Upper lobe of right lung (tissue), 1 donor: ENCODE data around the gene CFAP99. TPM values are rescaled to one million over a fixed set of nuclear protein-coding genes. Genes with fewer than 3 reads are reported as not detected.

Experiments
- ATAC-seq: fragments of 200-7000 bp; cut with Tn5 transposase; one replicate; pipeline ENCODE4 v1.9.1; 2020; ENCODE audit warnings: mild to moderate bottlenecking, moderate library complexity
- DNase-seq: peaks from one replicate; pipeline ENCODE4 v3.0.0-alpha.2; 2020
- H3K27ac ChIP-seq: fragments of 200-600 bp; one replicate; pipeline ENCODE4 v1.8.0; 2022
- H3K27me3 ChIP-seq: fragments of 200-600 bp; one replicate; pipeline ENCODE4 v1.8.0; 2022; ENCODE audit warnings: mild to moderate bottlenecking
- H3K36me3 ChIP-seq: fragments of 200-600 bp; one replicate; pipeline ENCODE4 v1.8.0; 2022
- H3K4me1 ChIP-seq: fragments of 200-600 bp; one replicate; pipeline ENCODE4 v1.8.0; 2022
- H3K4me3 ChIP-seq: fragments of 200-600 bp; one replicate; pipeline ENCODE4 v1.8.0; 2022; ENCODE audit warnings: mild to moderate bottlenecking
- H3K9me3 ChIP-seq: fragments of 200-600 bp; one replicate; pipeline ENCODE4 v1.8.0; 2022
- CTCF ChIP-seq: fragments of 200-600 bp; IDR thresholded peaks from one replicate; pipeline ENCODE4 v1.8.0; 2022; ENCODE audit warnings: antibody characterized with exemption
- intact Hi-C: fragments of 100-400 bp; cut with DNase I; formaldehyde crosslinking; loops from one replicate; pipeline ENCODE4 v1.11.0; 2022
- total RNA-seq: library from RNA; stranded (reverse); fragmentation: NEBNext Ultra II Directional; extraction: Animal tissue kit (Norgen Biotek cat#: 25700); gene quantifications from one replicate; pipeline ENCODE4 v1.2.1, GENCODE V29; 2021
- donor health status: DM: no; HTN: yes; CAD: no; lungs with severe emphysema.

Gene CFAP99
- total RNA-seq, 1 donor from 2014 or later, result not detected

GRCh38 chr4:2441393-2442174 is 22.8 kb downstream of the CFAP99 start:
- H3K4me3 ChIP-seq, result no peak overlapping the region
- no peaks in the 10 kb centered on the region for H3K9me3 ChIP-seq
- TF ChIP-seq CTCF, result peak; percentile 66
- peak; percentile 84 for ATAC-seq
- no peaks in the 10 kb centered on the region for H3K4me1 ChIP-seq
- intact Hi-C loops, result no loop called here
- H3K27ac ChIP-seq, result no peak overlapping the region
- DNase-seq, result peak; percentile 80
- no peaks in the 10 kb centered on the region for H3K27me3 ChIP-seq
- no peaks in the 10 kb centered on the region for H3K36me3 ChIP-seq

GRCh38 chr4:2442175-2442993 is 23.6 kb downstream of the CFAP99 start:
- no peaks in the 10 kb centered on the region for H3K9me3 ChIP-seq
- H3K27me3 ChIP-seq, result no peaks in the 10 kb centered on the region
- no peaks in the 10 kb centered on the region for H3K4me1 ChIP-seq
- H3K27ac ChIP-seq, result no peak overlapping the region
- no peak for TF ChIP-seq CTCF
- no peak for ATAC-seq
- no peaks in the 10 kb centered on the region for H3K36me3 ChIP-seq
- DNase-seq, result no peak
- intact Hi-C loops, result no loop called here
- no peak overlapping the region for H3K4me3 ChIP-seq

GRCh38 chr4:2443061-2443730 is 24.4 kb downstream of the CFAP99 start:
- ATAC-seq (no peak), DNase-seq (no peak)

GRCh38 chr4:2443956-2444740 is 25.4 kb downstream of the CFAP99 start:
- intact Hi-C loops, result no loop called here

More at GRCh38 chr4:2443061-2443730, 24.4 kb downstream of the CFAP99 start:
- Histone ChIP-seq H3K27me3 (no peaks in the 10 kb centered on the region), H3K27ac (no peak overlapping the region), H3K9me3 (no peaks in the 10 kb centered on the region), H3K36me3 (no peaks in the 10 kb centered on the region), H3K4me3 (no peak overlapping the region), H3K4me1 (no peaks in the 10 kb centered on the region)
- intact Hi-C loops, result no loop called here
- no peak for TF ChIP-seq CTCF

More at GRCh38 chr4:2443956-2444740, 25.4 kb downstream of the CFAP99 start:
- ATAC-seq (no peak), DNase-seq (peak; percentile 63)
- TF ChIP-seq CTCF, result no peak
- Histone ChIP-seq H3K36me3 (no peaks in the 10 kb centered on the region), H3K9me3 (no peaks in the 10 kb centered on the region), H3K4me1 (no peaks in the 10 kb centered on the region), H3K4me3 (no peak overlapping the region), H3K27ac (no peak overlapping the region), H3K27me3 (no peaks in the 10 kb centered on the region)
